ENCODE results near the gene ARIH1. TPM values are rescaled to one million over a fixed set of nuclear protein-coding genes. Genes with fewer than 3 reads are reported as not detected.
A peak's percentile ranks its signal among the peaks of the same experiment; 100 is the strongest.

ARIH1 gene
- total and polyA plus RNA-seq, 2 of the 8 experiments (the other 6 are each of a cell fraction or from before 2014, with no cell fraction given): 32.7 to 179 TPM

- 94% methylated on average over 7 of the region's 7 CpGs; no CpG with 5 or more reads in 1 of the 2 experiments for WGBS, 2 experiments (ENCODE audit: extremely low coverage in 1 of 2, insufficient coverage in 1 of 2, insufficient read length in 1 of 2, insufficient replicate concordance in 2 of 2, low coverage in 1 of 2, low lambda C conversion rate in 2 of 2, missing lambda C conversion rate in 1 of 2)
- Histone ChIP-seq H3K4me1 (replicated peaks in 1 of 4; ENCODE audit: control insufficient read depth in 3 of 4, insufficient read depth in 4 of 4, low read length in 3 of 4) (no peaks in the 10 kb centered on the region), H3K14ac (ENCODE audit: insufficient read length) (no peak overlapping the region), H2BK120ac (replicated peaks; ENCODE audit: low read depth, low read length) (no peak overlapping the region), H3K79me1 (ENCODE audit: low read depth, low read length) (peaks cover 3% of the 10 kb centered on the region), H2BK12ac (ENCODE audit: low read depth, low read length) (no peak overlapping the region), H2AFZ (ENCODE audit: low read length) (no peak overlapping the region), H3K4me2 (ENCODE audit: insufficient read depth in 1 of 2, low read depth in 2 of 2, low read length in 2 of 2) (no peak overlapping the region), H3K18ac (ENCODE audit: extremely low read depth, low read length) (no peak overlapping the region), H3K23ac (ENCODE audit: insufficient read length) (no peak overlapping the region), H3K27me3 (replicated peaks in 1 of 4; ENCODE audit: control insufficient read depth in 3 of 4, extremely low read depth in 1 of 4, insufficient read depth in 3 of 4, low read length in 3 of 4) (no peaks in the 10 kb centered on the region), H4K5ac (ENCODE audit: insufficient read length, low read depth, low read length) (no peak overlapping the region), H4K8ac (ENCODE audit: extremely low read depth, insufficient read depth, low read length) (no peak overlapping the region), H2BK15ac (ENCODE audit: low read length) (no peak overlapping the region), H2BK5ac (ENCODE audit: low read depth, low read length) (no peak overlapping the region), H3K27ac (ENCODE audit: low read depth, low read length) (no peak overlapping the region), H3K36me3 (ENCODE audit: control insufficient read depth in 2 of 4, insufficient read depth in 4 of 4, low read length in 3 of 4) (no peaks in the 10 kb centered on the region; a peak in 2 of 8 replicates), H4K20me1 (replicated peaks in 1 of 2; ENCODE audit: control insufficient read depth in 1 of 2, insufficient read depth in 2 of 2, low read length in 2 of 2) (peaks cover 14 to 21% of the 10 kb centered on the region in 2 experiments), H3K9ac (replicated peaks in 1 of 4; ENCODE audit: extremely low read depth in 1 of 4, low read depth in 3 of 4, low read length in 3 of 4) (no peak overlapping the region), H2AK5ac (ENCODE audit: low read depth, low read length) (no peak overlapping the region), H3K79me2 (ENCODE audit: control insufficient read depth in 1 of 2, insufficient read depth in 2 of 2, low read length in 2 of 2) (peaks cover 36 to 100% of the 10 kb centered on the region in 2 experiments), H3K23me2 (ENCODE audit: low read depth, low read length) (no peaks in the 10 kb centered on the region), H3K56ac (replicated peaks; ENCODE audit: insufficient read length, low read depth, low read length) (no peak overlapping the region), H3K4me3 (ENCODE audit: extremely low read depth in 1 of 4, insufficient read depth in 2 of 4, low read depth in 3 of 4, low read length in 4 of 4) (no peak overlapping the region), H4K91ac (replicated peaks; ENCODE audit: insufficient read length, low read length) (no peak overlapping the region), H2BK20ac (ENCODE audit: low read length) (no peak overlapping the region), H3K9me3 (ENCODE audit: insufficient read depth in 2 of 2, low read depth in 1 of 2, low read length in 1 of 2) (no peaks in the 10 kb centered on the region), H3K4ac (replicated peaks; ENCODE audit: insufficient read length, low read depth, low read length) (no peak overlapping the region)
- ChIA-PET CTCF (ENCODE audit: partially characterized antibody) (no interaction called here), POLR2A (ENCODE audit: partially characterized antibody) (interaction anchor here (0.5 to 1.3 kb wide), 2 partner anchors 14 to 41 kb away, joined by 3 to 5 read pairs; no protein-coding TSS in a partner anchor)
- TF ChIP-seq TCF12 (IDR thresholded peaks at IDR 0.05; ENCODE audit: low read depth, low read length) (no peak), KDM1A (IDR thresholded peaks at IDR 0.05; ENCODE audit: borderline replicate concordance, low read length) (peak; percentile 42; the same call in 1 of the 2 replicates)
- FAIRE-seq (no peak), DNase-seq (ENCODE audit: low read depth in 1 of 2, low spot score in 2 of 2) (no peak)
These were observed 15.9 kb downstream of the ARIH1 start for GRCh38 chr15:72489943-72490554.
